Middle frontal gyrus (tissue), 1 donor: ENCODE measurements around the gene DPYSL5.

Source experiments
- DNase-seq: peaks from one replicate; pipeline ENCODE4 v3.0.0-alpha.2; 2015; ENCODE audit warnings: low spot score; ENCODE audit errors: extremely low spot score

The DPYSL5 gene

GRCh38 chr2:26988058-26988860, 140.3 kb downstream of the DPYSL5 start:
- no peak for DNase-seq

- no peak for DNase-seq
These were observed 141.2 kb downstream of the DPYSL5 start for GRCh38 chr2:26989156-26989555.

GRCh38 chr2:26991717-26992116, 143.8 kb downstream of the DPYSL5 start:
- DNase-seq = no peak

- no peak for DNase-seq
These were observed 145.8 kb downstream of the DPYSL5 start for GRCh38 chr2:26993768-26994167.

- no peak for DNase-seq
These were observed 147.1 kb downstream of the DPYSL5 start for GRCh38 chr2:26994983-26995382.

GRCh38 chr2:26997394-26997793, 149.5 kb downstream of the DPYSL5 start:
- DNase-seq = no peak

GRCh38 chr2:26998323-26998722, 150.4 kb downstream of the DPYSL5 start:
- DNase-seq = no peak
